HG03354 (cell line): ENCODE data around the gene TMEM63C.

Experiments used
- ATAC-seq: cut with Tn5 transposase; IDR thresholded peaks from one replicate; pipeline ENCODE4 v1.9.1; 2021; ENCODE audit warnings: mild to moderate bottlenecking; ENCODE audit not compliant: unreplicated experiment, poor library complexity, severe bottlenecking

TMEM63C gene

DNA sequence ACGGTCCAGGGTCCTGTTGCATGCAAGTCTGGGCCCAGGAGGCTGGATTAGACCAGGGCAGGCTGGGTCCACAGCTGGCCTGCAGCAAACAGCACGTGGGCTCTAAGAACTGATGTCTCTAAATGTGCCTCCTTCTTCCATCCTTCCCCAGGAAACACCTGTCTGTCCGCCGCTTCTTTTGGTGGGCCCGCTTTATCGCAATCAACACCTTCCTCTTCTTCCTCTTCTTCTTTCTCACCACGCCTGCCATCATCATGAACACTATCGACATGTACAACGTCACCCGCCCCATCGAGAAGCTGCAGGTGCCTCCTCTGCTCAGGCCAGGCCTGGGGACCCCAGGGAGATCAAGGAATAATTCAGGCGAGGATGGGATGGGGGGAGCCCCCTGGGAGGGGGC, 61.2 kb downstream of the TMEM63C start:
- no peak for ATAC-seq

DNA sequence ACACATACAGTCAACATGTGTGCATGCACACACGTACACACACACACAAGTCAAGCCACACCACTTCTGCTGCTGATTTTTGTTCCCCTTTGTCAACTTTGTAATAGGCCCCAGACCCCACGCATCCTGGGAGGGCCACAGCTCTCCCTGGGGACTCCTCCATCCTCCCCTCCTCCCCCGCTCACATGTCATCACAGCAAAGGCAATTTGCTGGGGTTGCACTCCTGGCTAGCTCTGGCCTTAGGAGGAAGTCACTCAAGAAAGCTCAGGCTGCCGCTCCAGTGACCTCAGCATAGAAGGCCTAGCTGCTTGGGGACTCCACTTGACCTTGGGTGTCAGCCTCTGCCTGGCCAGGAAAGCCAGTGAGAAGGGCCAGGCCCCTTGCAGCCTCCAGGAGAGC, 62.3 kb downstream of the TMEM63C start:
- no peak for ATAC-seq

DNA sequence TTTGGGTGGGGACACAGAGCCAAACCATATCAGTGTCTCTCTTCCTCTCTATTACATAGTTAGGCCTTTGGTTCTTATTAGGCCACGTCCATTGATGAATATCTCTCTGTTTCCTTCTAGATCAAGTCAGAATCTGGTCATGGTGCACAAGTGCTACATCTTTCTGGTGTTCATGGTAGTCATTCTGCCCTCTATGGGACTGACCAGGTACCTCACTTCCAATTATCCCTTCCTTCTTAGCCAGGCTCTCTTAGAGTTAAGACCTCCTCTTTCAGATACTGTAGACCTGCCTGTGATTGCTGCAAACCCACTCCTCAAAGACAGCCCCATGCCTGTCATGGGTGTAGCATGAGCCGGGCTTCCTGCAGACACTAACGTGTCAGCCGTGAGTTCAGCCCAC, 64.2 kb downstream of the TMEM63C start:
- no peak for ATAC-seq

DNA sequence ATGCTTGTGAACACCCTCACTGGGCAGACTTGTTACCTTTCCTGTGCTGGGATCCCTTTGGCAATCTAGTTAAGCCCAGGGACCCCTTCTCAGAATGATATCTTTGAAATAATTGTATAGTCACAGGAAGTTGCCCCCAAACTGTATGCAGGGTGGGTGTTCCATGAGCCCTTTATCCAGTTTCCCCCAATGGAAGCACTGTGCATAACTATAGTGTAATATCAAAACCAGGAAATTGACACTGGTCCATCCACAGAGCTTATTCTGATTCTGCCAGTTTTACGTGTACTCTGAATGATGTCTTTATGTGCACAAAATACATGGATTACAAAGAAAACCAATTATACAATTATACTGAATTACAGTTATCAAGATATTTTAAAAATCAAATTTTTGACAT, 65.2 kb downstream of the TMEM63C start:
- no peak for ATAC-seq

DNA sequence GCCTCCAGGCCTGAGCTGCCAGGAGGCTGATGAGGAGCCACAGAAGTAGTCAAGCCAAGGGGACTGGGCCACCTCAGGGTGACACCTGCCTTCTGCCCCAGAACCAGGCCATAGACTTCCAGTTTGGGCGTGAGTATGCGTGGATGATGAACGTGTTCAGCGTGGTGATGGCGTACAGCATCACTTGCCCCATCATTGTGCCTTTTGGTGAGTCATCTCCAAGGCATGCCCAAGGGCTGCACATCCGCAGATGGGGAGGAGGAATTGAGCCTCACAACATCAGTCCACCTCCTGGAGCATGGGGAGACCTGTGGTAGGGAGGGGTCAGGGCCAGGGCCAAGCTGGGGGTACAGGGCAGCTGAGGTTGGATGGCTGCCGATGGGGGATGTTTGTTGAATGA, 67.1 kb downstream of the TMEM63C start:
- ATAC-seq: no peak

DNA sequence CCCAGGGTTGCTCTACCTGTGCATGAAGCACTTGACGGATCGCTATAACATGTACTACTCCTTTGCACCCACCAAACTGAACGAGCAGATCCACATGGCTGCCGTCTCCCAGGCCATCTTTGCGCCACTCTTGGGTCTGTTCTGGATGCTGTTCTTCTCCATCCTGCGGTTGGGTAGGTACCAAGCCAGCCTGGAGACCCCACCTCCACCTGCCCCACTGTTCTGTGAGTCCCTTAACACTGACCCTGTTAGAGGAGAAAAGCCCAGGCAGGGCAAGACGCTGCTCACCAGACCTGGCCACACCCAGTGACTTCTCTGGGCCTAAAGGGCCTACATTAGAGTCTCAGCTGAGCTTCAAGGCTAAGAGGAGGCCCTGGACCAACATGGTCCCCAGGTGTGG, 67.7 kb downstream of the TMEM63C start:
- ATAC-seq: no peak

DNA sequence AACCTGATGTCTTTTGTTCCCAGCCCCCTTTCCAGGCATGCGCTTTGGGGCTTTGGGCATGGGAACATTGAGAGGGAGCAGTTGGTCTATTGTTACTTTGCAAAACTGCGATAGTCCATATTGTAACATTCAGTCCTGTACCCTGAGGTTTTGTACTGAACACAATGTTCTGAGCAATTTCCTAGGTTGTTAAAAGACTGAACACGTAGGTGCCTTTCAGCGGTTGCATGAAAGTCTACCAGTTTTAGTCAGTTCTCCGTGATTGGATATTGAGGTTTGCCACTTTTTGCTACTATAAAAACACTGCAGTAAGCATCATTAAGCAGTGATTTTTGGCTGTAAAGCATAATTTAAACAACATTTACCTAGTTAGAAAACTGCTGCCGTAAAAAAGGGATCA, 69.3 kb downstream of the TMEM63C start:
- ATAC-seq: no peak

DNA sequence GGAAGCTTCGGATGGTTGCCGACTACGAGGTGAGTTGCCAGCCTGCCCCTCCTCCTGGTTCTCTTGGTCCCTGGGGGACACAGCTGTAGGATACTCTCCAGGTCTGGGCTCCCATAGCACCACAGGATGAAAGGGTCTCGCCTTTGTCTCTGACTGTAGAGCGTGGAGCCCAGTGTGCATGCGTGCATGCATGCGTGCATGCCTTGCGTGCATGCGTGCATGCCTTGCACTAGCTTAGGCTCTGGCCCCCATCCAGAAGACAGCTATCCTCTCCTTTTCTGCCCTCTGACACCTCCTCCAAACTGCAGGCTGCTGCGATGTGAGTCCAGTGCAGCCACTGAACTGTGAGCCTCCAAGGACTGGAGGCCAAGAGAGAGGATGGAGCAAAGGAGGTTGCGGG, 70.3 kb downstream of the TMEM63C start:
- no peak for ATAC-seq

DNA sequence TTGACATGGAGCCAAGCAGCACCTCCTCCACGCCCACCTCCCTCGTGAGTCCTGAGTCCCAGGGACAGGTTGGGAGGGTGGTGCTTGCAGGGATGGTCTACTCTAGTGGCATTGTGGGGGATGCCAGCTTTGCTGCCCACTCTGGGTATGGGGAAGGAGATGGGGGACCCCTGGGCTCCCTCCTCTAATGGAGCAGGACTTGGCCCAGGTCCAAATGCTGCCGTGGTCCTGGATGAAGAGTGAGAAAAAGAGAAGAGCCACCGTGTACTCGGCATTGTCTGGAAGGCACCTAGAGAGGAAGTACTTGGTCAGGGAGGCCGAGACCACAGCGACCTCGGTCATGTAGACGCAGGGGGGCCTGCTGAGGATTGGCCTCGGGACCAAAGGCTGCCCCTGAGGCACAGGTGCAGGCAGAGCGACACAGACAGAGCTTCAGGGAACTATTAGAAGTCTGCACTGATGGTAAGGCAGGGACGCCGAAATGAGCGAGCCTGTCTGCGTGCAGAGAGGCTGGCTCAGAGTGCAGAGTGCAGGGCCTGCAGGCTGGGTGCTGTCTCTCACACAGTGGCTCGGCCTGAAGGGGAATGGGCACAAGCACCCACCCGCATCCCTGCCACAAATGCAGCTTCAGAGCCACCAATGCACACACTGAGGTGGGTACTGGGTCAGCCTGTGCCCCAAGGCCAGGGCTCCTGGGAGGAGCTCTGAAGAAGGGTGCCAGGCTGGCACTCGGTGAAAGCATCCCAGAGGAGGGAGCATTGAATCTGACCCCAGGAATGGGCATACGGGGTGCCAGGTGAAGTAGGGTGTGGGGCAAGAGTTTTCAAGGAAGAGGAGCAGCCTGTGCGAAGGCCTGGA, 72.0 kb downstream of the TMEM63C start:
- ATAC-seq: no peak

DNA sequence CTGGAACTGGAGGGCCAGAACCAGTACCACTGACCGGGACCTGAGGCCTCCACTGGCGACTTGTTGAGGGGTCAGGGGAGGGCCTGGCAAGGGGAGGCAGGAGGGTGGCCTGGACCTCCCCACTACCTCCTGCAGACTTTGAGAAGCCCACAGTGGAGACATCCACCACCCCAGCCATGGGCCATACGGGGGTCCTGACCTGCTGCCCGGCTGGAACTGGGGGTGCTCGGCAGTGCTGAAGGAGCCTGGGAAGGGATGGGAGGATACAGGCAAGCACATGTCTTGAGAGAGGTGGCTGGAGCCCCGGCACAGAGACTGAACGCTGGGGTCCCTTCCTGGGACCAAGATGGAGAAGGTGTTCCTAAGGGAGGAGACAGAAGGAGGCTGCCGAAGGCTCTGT, 75.1 kb downstream of the TMEM63C start:
- ATAC-seq: no peak

DNA sequence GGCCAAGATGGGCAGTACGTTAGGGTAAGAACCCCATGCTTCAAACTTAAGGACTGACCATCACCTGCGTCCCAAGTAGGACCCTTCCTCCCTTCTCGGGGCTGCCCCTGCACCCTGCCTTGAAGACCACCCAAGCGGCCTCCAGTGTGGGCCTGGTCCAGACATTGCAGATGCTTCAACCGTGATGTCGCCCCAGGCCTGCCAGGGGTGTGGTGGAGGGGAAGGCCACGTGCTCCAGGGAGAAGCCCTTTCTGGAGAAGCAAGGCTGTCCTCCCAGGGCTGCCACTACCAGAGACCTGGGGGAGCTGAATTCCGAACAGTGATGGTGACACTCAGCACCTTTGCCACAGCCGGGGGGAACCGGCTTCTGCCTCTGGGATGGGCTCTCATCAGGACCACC, 76.1 kb downstream of the TMEM63C start:
- ATAC-seq: no peak

DNA sequence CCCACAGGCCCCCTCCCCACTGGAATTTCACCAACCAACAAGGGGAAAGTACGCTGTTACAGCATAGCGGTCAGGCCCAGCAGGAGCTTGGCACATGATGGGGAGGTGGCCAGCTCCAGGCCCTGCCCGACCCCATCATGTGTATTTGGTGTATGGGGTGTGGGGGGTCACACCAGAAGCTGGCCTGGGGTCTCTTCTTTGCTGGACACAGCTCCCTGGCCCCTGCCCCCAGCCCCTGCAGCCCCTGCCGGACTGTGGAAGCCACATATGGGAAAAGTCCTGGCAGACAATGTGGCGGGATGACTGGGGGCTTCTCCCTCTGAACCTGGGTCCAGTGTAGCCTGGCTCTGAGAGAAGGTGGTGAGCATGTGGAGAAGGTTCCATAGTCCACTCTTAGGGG, 77.0 kb downstream of the TMEM63C start:
- ATAC-seq: no peak

DNA sequence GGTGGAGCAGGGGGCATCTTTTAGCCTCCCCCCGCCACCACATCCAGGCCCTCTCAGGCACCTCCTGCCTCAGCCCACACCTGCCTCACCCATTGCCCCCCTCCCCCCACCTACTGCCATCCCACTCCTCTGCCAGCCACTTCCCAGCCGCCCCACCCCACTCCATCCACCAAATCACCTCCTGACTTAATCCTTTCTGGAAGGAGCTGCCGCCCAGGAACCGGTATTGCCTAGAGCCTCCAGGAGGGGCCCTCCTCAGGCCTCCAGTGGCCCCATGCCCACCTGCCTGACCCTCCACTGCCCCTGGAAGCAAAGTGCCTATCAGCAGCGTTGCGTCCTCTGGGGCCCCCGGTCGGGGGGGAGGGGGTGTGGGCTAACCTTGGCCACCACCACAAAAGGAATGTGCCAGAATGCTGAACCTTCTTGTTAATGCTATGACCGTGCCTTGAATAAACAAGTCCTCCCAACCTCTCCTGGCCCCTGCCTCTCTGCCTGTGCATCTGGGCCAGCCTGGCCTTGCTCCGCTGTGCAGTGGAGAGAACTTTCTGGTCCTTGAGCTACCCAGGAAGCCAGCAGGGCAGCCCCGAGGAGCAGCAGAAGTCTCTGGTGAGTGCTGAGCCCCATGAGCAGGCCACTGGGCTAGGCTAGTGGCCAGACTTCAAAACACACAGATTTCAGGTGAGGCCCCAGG, 77.6 kb downstream of the TMEM63C start:
- no peak for ATAC-seq

DNA sequence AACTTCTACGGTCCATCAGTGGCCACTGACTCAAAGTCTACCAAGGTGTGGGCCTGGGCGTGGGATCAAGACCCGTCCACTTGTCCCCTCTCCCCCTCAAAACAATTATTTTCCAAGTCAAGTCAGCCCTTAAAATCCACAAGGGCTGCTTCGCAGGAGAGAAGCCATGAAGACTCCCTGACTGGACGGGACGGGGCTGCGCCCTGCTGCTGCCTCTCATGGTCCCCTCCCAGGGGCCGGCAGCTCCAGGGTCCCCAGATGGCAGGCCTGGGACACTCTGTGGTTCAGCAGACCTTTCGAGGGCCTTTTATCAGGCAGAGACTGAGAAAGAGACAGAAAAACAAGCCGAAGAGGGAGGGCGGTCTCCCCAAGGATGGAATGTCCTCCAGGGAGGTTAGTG, 78.6 kb downstream of the TMEM63C start:
- no peak for ATAC-seq

DNA sequence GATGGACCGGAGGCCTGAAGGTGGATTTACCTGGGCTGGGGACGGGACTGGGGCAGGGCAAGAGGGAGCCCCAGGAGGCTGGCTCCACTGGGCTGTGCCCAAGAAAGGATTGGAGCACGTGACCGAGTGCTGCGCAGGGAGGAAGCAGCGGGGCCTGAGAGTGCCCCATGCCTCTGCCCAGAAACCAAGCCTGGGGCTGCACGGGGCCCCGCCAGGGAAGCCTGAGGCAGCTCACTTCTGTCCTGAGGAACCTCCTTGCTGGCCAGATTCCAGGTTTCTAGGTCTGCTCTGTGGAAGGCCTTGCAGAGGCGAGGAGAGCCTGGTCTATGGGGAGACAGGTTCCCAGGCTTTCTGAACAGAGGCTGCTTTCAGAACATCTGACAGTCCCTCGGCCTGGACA, 79.0 kb downstream of the TMEM63C start:
- ATAC-seq: no peak

DNA sequence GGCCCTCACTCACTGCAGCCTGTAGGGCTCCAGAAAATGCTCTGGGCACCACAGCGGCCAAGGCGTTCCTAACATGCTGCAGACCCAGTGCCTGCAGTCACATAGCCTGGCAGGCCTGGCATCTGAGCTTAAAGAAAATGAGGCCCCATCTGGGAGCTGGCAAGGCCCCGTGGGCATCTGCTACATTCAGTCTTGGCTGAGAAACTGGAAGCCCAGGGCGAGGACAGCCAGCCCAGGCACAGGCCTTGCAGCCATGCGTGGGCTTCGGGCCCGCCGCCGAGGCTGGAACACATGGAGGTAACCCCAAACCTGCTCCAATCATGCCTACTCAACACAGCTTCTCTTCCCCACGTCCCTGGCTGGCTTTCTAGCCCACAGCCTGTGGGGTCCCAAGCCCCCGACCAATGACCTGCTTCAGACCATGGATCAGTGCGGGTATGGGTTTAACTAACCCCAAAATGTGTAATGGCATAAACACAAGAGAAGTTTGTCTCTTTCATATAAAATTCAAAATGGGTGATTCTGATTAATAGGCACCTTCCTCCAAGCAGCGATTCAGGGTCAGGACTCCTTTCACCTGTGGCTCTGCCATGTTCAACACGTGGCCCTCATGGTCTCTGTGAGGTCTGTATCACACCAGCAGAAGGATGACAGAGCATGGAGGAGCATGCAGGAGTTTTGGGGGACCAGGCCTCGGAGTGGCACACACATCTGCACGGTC, 83.0 kb downstream of the TMEM63C start:
- ATAC-seq: no peak

DNA sequence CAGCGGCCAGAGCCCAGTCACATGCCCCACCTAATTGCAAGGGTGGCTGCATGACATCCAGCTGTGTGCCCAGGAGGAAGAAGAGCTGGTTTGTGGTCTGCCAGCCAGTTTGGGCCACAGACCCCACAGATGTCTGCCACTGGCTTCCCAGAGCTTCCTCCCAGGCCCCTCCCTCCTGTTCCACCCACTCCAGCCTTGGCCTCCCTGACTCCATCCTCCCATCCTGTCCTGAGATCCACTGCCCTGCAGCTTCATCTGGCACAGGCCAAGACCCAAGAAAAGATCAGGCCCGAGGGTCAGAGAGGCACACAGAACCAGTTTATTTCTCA, 83.6 kb downstream of the TMEM63C start:
- ATAC-seq: no peak

DNA sequence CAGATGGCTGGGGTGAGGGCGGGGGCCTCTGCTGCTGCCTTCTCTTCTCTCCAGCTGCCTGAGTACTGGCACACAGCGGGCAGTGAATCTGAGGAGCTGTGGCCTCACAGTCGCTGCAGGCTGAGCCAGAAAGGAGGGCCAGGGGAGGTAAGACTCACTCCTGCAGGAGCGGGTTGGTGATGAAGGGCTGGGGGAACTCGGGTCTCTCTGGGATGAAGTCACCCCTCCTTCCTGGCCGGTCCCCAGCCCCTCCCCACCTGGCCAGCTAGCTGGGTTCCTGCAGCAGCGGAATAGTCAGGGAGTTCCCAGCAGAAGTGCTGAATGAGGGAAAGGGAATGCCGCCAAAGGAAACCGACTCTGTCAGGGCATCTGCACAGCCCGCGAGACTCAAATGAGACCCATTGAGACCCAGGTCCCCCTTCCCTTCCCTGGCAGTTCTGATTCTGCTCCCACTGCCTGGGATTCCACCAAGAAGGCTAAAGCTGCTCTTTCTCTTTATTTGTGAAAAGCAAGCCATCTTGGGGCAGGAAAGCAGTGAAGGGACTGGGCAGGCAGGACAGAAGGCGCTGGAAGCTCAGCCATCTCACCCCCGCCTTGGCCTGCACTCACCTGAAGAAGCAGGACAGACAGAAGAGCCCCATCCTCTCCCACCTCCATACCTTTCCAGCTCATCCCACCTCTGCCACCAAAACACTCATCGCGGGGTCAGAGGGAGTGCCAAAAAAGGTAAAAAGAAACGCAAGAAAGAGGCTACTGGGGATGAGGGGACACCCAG, 84.2 kb downstream of the TMEM63C start:
- ATAC-seq: no peak

DNA sequence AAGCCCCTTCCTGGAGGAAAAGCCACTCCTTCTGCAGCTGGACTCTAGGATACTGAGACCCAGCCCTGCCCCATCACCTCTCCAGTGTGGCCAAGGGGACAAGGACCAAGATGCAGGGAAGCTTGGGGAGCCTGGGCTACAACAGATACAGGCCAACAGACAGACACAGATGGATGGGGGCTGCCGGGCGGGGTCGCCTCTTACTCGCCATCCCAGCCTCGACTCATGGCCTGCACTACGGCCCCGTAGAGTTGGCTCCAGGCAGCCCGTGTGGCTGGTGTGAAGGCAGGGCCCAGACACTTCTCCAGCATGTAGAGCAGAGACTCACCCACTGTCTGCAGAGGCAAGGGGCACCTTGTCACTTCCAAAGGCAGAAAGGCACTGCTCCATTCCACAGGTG, 84.7 kb downstream of the TMEM63C start:
- no peak for ATAC-seq
